HepG2 (cell line): ENCODE data around the gene VAMP2. TPM values are rescaled to one million over a fixed set of nuclear protein-coding genes. Genes with fewer than 3 reads are reported as not detected.

ENCODE experiments used
- ATF1 ChIP-seq: IDR thresholded peaks from 2 replicates; pipeline ENCODE4 v1.6.1; 2016; ENCODE audit warnings: mild to moderate bottlenecking, control low read depth
- FOXA1 ChIP-seq, 2 experiments: fragments of 450-650 bp in 1 of 2; sonication (generic) in 1 of 2; formaldehyde crosslinking in 1 of 2; IDR thresholded peaks; 2 replicates each; pipeline versions ENCODE4 v1.4.0 to v1.6.1; 2016 to 2020; ENCODE audit warnings: missing genetic modification reagents in 1 of 2
- FOXO4 ChIP-seq: sonication (generic); formaldehyde crosslinking; conservative IDR thresholded peaks from 2 replicates; pipeline ENCODE4 v1.8.1; 2023; ENCODE audit warnings: missing genetic modification reagents
- HNF1A ChIP-seq, 2 experiments: sonication (generic) in 1 of 2; formaldehyde crosslinking in 1 of 2; IDR thresholded peaks; 2 replicates each; pipeline versions ENCODE4 v1.4.0 to v1.6.1; 2016 to 2020; ENCODE audit warnings: borderline replicate concordance in 1 of 2, low read depth in 1 of 2, mild to moderate bottlenecking in 1 of 2, missing genetic modification reagents in 1 of 2
- ISL2 ChIP-seq: sonication (generic); formaldehyde crosslinking; IDR thresholded peaks from 2 replicates; pipeline ENCODE4 v1.5.0; 2020; ENCODE audit warnings: missing genetic modification reagents
- KDM1A ChIP-seq: IDR thresholded peaks from 2 replicates; pipeline ENCODE4 v1.6.1; 2016; ENCODE audit warnings: missing compliant biosample characterization
- ONECUT2 ChIP-seq: sonication (generic); formaldehyde crosslinking; IDR thresholded peaks from 2 replicates; pipeline ENCODE4 v1.4.0; 2020; ENCODE audit warnings: missing genetic modification reagents
- SCMH1 ChIP-seq: sonication (generic); formaldehyde crosslinking; IDR thresholded peaks from 2 replicates; pipeline ENCODE4 v1.9.0; 2021; ENCODE audit warnings: missing genetic modification reagents, mild to moderate bottlenecking, borderline replicate concordance
- SKI ChIP-seq: fragments of 450-650 bp; IDR thresholded peaks from one replicate; pipeline ENCODE4 v1.6.1; 2018; ENCODE audit warnings: mild to moderate bottlenecking; ENCODE audit not compliant: partially characterized antibody
- TBP ChIP-seq: sonication (generic); formaldehyde crosslinking; IDR thresholded peaks from 2 replicates; pipeline ENCODE4 v1.5.0; 2020; ENCODE audit warnings: missing genetic modification reagents
- ZBTB44 ChIP-seq: sonication (generic); formaldehyde crosslinking; IDR thresholded peaks from 2 replicates; pipeline ENCODE4 v1.4.0; 2020; ENCODE audit warnings: missing genetic modification reagents
- ZNF446 ChIP-seq: sonication (generic); formaldehyde crosslinking; IDR thresholded peaks from 2 replicates; pipeline ENCODE4 v1.5.0; 2020; ENCODE audit warnings: mild to moderate bottlenecking, missing genetic modification reagents
- ZNF549 ChIP-seq: sonication (generic); formaldehyde crosslinking; IDR thresholded peaks from 2 replicates; pipeline ENCODE4 v1.5.0; 2020; ENCODE audit warnings: missing genetic modification reagents
- ZNF557 ChIP-seq: sonication (generic); formaldehyde crosslinking; IDR thresholded peaks from 2 replicates; pipeline ENCODE4 v1.4.0; 2020; ENCODE audit warnings: missing genetic modification reagents
- ZNF83 ChIP-seq: sonication (generic); formaldehyde crosslinking; IDR thresholded peaks from 2 replicates; pipeline ENCODE4 v1.4.0; 2020; ENCODE audit warnings: missing genetic modification reagents, mild to moderate bottlenecking, borderline replicate concordance
- ZSCAN12 ChIP-seq: sonication (generic); formaldehyde crosslinking; IDR thresholded peaks from 2 replicates; pipeline ENCODE4 v1.9.0; 2021; ENCODE audit warnings: mild to moderate bottlenecking, missing genetic modification reagents
- ZSCAN9 ChIP-seq: IDR thresholded peaks from 2 replicates; pipeline ENCODE4 v1.6.1; 2016; ENCODE audit warnings: borderline replicate concordance
- polyA plus RNA-seq, 8 experiments: library from polyadenylated mRNA; depleted of rRNA in 3 of 8; stranded (reverse) in 7 of 8; unstranded in 1 of 8; fragments of >200 nt; fragmentation: Illumina TruSeq in 4 of 8; extraction: Trizol in 4 of 8; gene quantifications; 2 replicates each; pipeline versions ENCODE4 v1.2.1 to v1.2.3, GENCODE V29; 2011 to 2016; ENCODE audit warnings: low read depth in 4 of 8, missing spikeins in 1 of 8, mixed read lengths in 1 of 8; ENCODE audit not compliant: insufficient read depth in 1 of 8
- total RNA-seq, 5 experiments: library from RNA; depleted of rRNA; stranded (reverse); fragments of >200 nt; fragmentation: Illumina TruSeq; extraction: Trizol; gene quantifications; 2 replicates each; pipeline ENCODE4 v1.2.3, GENCODE V29; 2016; ENCODE audit warnings: low read depth in 1 of 5
- TF ChIP-seq, protein P1 (sequence below): sonication (generic); formaldehyde crosslinking; IDR thresholded peaks from 2 replicates; pipeline ENCODE4 v1.4.0; 2020; ENCODE audit warnings: missing genetic modification reagents
- TF ChIP-seq, protein P2 (sequence below): sonication (generic); formaldehyde crosslinking; IDR thresholded peaks from 2 replicates; pipeline ENCODE4 v1.5.1; 2020; ENCODE audit warnings: missing genetic modification reagents, mild to moderate bottlenecking, borderline replicate concordance

VAMP2 gene
- total and polyA plus RNA-seq, 2 of the 13 experiments (the other 11 are each of a cell fraction or from before 2014, with no cell fraction given) = 3.9 to 17.2 TPM

DNA sequence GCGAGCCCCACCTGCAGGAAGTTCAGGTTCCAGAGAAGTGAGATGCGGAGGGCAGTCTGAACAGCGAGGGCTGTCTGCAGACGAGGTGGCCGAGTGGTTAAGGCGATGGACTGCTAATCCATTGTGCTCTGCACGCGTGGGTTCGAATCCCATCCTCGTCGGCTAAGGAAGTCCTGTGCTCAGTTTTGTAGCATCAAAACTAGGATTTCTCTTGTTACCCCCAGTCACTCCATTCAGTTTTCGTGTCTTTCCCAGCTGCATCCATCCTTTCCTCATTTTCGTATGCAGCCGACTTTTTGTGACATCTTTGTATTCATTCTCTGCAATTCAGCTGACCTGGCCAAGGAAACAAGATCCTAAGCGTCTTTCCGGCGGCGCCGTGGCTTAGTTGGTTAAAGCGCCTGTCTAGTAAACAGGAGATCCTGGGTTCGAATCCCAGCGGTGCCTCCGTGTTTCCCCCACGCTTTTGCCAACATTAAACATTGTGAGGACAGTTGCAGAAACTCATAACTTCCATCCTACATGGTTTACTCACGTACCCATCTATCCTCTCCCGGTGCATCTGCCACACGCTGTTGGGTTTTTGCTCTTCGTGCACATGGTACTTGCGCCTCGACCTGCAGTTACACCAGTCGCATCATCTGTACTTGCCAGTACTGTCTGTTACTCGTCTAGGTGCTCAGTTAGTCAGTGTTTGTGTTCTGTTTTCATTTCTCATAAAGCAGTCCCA lies 24.2 kb upstream of the VAMP2 start (continued):
- no peak; the same call in 1 of the 2 replicates for TF ChIP-seq HNF1A (IDR thresholded peaks at IDR 0.05; ENCODE audit: low read depth)
- TF ChIP-seq HNF1A (CRISPR knock-in tag; IDR thresholded peaks at IDR 0.05; ENCODE audit: borderline replicate concordance) = no peak
- TF ChIP-seq ONECUT2 = 0 out of 2 replicates have a peak, but pooled peaks have one; percentile 35
- peak; percentile 15 for TF ChIP-seq ISL2 (CRISPR knock-in tag)
- peak; percentile 70; the same call in 1 of the 2 replicates for TF ChIP-seq TBP (CRISPR knock-in tag)
- peak; percentile 35; the same call in 1 of the 2 replicates for TF ChIP-seq KDM1A (CRISPR knock-in tag)
- TF ChIP-seq FOXA1 (IDR thresholded peaks at IDR 0.05) = no peak
- TF ChIP-seq FOXA1 (CRISPR knock-in tag; IDR thresholded peaks at IDR 0.05) = 0 out of 2 replicates have a peak, but pooled peaks have one; percentile 25
- TF ChIP-seq SKI = peak; percentile 16
- TF ChIP-seq ZNF83 (CRISPR knock-in tag) = no peak
- no peak for TF ChIP-seq SCMH1 (CRISPR knock-in tag)
- TF ChIP-seq, protein P1, sequence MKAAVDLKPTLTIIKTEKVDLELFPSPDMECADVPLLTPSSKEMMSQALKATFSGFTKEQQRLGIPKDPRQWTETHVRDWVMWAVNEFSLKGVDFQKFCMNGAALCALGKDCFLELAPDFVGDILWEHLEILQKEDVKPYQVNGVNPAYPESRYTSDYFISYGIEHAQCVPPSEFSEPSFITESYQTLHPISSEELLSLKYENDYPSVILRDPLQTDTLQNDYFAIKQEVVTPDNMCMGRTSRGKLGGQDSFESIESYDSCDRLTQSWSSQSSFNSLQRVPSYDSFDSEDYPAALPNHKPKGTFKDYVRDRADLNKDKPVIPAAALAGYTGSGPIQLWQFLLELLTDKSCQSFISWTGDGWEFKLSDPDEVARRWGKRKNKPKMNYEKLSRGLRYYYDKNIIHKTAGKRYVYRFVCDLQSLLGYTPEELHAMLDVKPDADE (CRISPR knock-in tag) = no peak
- TF ChIP-seq FOXO4 (CRISPR knock-in tag) = 0 out of 2 replicates have a peak, but pooled peaks have one; percentile 19
- TF ChIP-seq ZSCAN12 (CRISPR knock-in tag) = no peak
- no peak for TF ChIP-seq ZSCAN9 (CRISPR knock-in tag)
- TF ChIP-seq ZBTB44 (CRISPR knock-in tag) = peak; percentile 85; the same call in 1 of the 2 replicates
- no peak for TF ChIP-seq ZNF549 (CRISPR knock-in tag)
- TF ChIP-seq ATF1 (CRISPR knock-in tag) = peak; percentile 28; the same call in 1 of the 2 replicates
- TF ChIP-seq, protein P2, sequence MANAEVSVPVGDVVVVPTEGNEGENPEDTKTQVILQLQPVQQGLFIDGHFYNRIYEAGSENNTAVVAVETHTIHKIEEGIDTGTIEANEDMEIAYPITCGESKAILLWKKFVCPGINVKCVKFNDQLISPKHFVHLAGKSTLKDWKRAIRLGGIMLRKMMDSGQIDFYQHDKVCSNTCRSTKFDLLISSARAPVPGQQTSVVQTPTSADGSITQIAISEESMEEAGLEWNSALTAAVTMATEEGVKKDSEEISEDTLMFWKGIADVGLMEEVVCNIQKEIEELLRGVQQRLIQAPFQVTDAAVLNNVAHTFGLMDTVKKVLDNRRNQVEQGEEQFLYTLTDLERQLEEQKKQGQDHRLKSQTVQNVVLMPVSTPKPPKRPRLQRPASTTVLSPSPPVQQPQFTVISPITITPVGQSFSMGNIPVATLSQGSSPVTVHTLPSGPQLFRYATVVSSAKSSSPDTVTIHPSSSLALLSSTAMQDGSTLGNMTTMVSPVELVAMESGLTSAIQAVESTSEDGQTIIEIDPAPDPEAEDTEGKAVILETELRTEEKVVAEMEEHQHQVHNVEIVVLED (CRISPR knock-in tag) = no peak
- TF ChIP-seq ZNF446 (CRISPR knock-in tag) = no peak
- TF ChIP-seq ZNF557 (CRISPR knock-in tag) = peak; percentile 81; the same call in 1 of the 2 replicates
